Neural progenitor cell (in vitro differentiated cells): Measurements from ENCODE around the gene MYO7B. TPM values are rescaled to one million over a fixed set of nuclear protein-coding genes. Genes with fewer than 3 reads are reported as not detected.

Experiments used
- DNase-seq: peaks from one replicate; pipeline ENCODE4 v3.0.0-alpha.2; 2016; ENCODE audit warnings: low spot score
- H2AFZ ChIP-seq: fragments of 200-600 bp; sonication (generic); replicated peaks from 2 replicates; pipeline ENCODE4 v1.6.1; 2016; ENCODE audit warnings: antibody characterized with exemption
- H3F3A ChIP-seq: fragments of 200-600 bp; sonication (generic); 2 replicates; pipeline ENCODE4 v1.6.1; 2016; ENCODE audit warnings: antibody characterized with exemption, low read depth
- H3K27ac ChIP-seq: fragments of 200-600 bp; sonication (generic); 2 replicates; pipeline ENCODE4 v1.5.1; 2016; ENCODE audit warnings: mild to moderate bottlenecking
- H3K27me3 ChIP-seq: fragments of 200-600 bp; sonication (generic); 2 replicates; pipeline ENCODE4 v1.6.1; 2016; ENCODE audit warnings: mild to moderate bottlenecking, moderate library complexity
- H3K36me3 ChIP-seq: fragments of 200-600 bp; sonication (generic); 2 replicates; pipeline ENCODE4 v1.5.1; 2016
- H3K4me1 ChIP-seq: fragments of 200-600 bp; sonication (generic); 2 replicates; pipeline ENCODE4 v1.6.1; 2016; ENCODE audit warnings: mixed run types
- H3K4me2 ChIP-seq: fragments of 200-600 bp; sonication (generic); 2 replicates; pipeline ENCODE4 v1.6.1; 2016
- H3K4me3 ChIP-seq: fragments of 200-600 bp; sonication (generic); 2 replicates; pipeline ENCODE4 v1.5.1; 2016
- H3K79me2 ChIP-seq: fragments of 200-600 bp; sonication (generic); 2 replicates; pipeline ENCODE4 v1.6.1; 2016; ENCODE audit warnings: low read depth
- H3K9ac ChIP-seq: fragments of 200-600 bp; sonication (generic); 2 replicates; pipeline ENCODE4 v1.6.1; 2016
- H3K9me3 ChIP-seq: fragments of 200-600 bp; sonication (generic); 2 replicates; pipeline ENCODE4 v1.5.1; 2016; ENCODE audit warnings: low read depth
- H4K20me1 ChIP-seq: fragments of 200-600 bp; sonication (generic); 2 replicates; pipeline ENCODE4 v1.6.1; 2016; ENCODE audit warnings: low read depth
- H3K27ac Mint-ChIP-seq: 3 replicates; pipeline ENCODE4 v1.8.0; 2021; ENCODE audit warnings: mixed read lengths
- H3K27me3 Mint-ChIP-seq: 2 replicates; pipeline ENCODE4 v1.8.0; 2022; ENCODE audit warnings: low read depth, mild to moderate bottlenecking, inconsistent platforms, moderate library complexity, mixed read lengths; ENCODE audit not compliant: insufficient read depth
- H3K36me3 Mint-ChIP-seq: 3 replicates; pipeline ENCODE4 v1.8.0; 2021; ENCODE audit warnings: mixed read lengths
- H3K4me1 Mint-ChIP-seq: 3 replicates; pipeline ENCODE4 v1.8.0; 2021; ENCODE audit warnings: mixed read lengths
- H3K4me3 Mint-ChIP-seq: 3 replicates; pipeline ENCODE4 v1.8.0; 2021; ENCODE audit warnings: mild to moderate bottlenecking, moderate library complexity, mixed read lengths
- H3K9me3 Mint-ChIP-seq: 3 replicates; pipeline ENCODE4 v1.8.0; 2020; ENCODE audit warnings: mixed read lengths
- CTCF ChIP-seq: fragments of 200-600 bp; sonication (generic); IDR thresholded peaks from 2 replicates; pipeline ENCODE4 v1.5.1; 2017; ENCODE audit warnings: antibody characterized with exemption, mild to moderate bottlenecking
- EZH2 ChIP-seq: fragments of 200-600 bp; sonication (generic); IDR thresholded peaks from 2 replicates; pipeline ENCODE4 v1.6.1; 2017; ENCODE audit warnings: antibody characterized with exemption, mild to moderate bottlenecking, moderate library complexity
- EZH2phosphoT487 ChIP-seq: fragments of 200-600 bp; sonication (generic); IDR thresholded peaks from 2 replicates; pipeline ENCODE4 v1.6.1; 2017; ENCODE audit warnings: antibody characterized with exemption
- total RNA-seq: library from RNA; depleted of rRNA; stranded (reverse); fragments of >200 nt; gene quantifications from 2 replicates; pipeline ENCODE4 v1.2.3, GENCODE V29; 2015; ENCODE audit warnings: low replicate concordance

The MYO7B gene
- total RNA-seq, 1 donor from 2014 or later = not detected

GRCh38 chr2:127622561-127623387 is 87.3 kb downstream of the MYO7B start:
- Histone ChIP-seq H3K36me3 (no peaks in the 10 kb centered on the region), H3K27me3 (no peaks in the 10 kb centered on the region), H2AFZ (no peak overlapping the region), H3K79me2 (no peaks in the 10 kb centered on the region), H3K4me3 (no peak overlapping the region), H3K4me1 (no peaks in the 10 kb centered on the region), H3K4me2 (no peak overlapping the region), H3K9me3 (no peaks in the 10 kb centered on the region), H4K20me1 (no peaks in the 10 kb centered on the region), H3F3A (no peaks in the 10 kb centered on the region), H3K27ac (no peak overlapping the region), H3K9ac (no peak overlapping the region)
- Mint-ChIP-seq H3K27ac (no peak overlapping the region), H3K36me3 (no peaks in the 10 kb centered on the region), H3K27me3 (peaks cover 3% of the 10 kb centered on the region), H3K9me3 (no peaks in the 10 kb centered on the region), H3K4me1 (peaks cover 2% of the 10 kb centered on the region), H3K4me3 (no peak overlapping the region)
- no peak for TF ChIP-seq EZH2
- DNase-seq = no peak

- H3K9me3 Mint-ChIP-seq = no peaks in the 10 kb centered on the region
- H3K4me3 Mint-ChIP-seq = no peak overlapping the region
- H4K20me1 ChIP-seq = no peaks in the 10 kb centered on the region
- H3K4me2 ChIP-seq = no peak overlapping the region
- H3K79me2 ChIP-seq = no peaks in the 10 kb centered on the region
- no peaks in the 10 kb centered on the region for H3K27me3 ChIP-seq
- H3K4me1 ChIP-seq = no peaks in the 10 kb centered on the region
- no peak overlapping the region for H3K4me3 ChIP-seq
- H2AFZ ChIP-seq = no peak overlapping the region
- H3K36me3 Mint-ChIP-seq = no peaks in the 10 kb centered on the region
- no peaks in the 10 kb centered on the region for H3K9me3 ChIP-seq
- H3F3A ChIP-seq = no peaks in the 10 kb centered on the region
- no peak overlapping the region for H3K27ac ChIP-seq
- H3K9ac ChIP-seq = no peak overlapping the region
- H3K4me1 Mint-ChIP-seq = peaks cover 2% of the 10 kb centered on the region
- no peak for TF ChIP-seq CTCF
- TF ChIP-seq EZH2 = no peak
- TF ChIP-seq EZH2phosphoT487 = no peak
- no peak overlapping the region for H3K27ac Mint-ChIP-seq
- H3K36me3 ChIP-seq = no peaks in the 10 kb centered on the region
- peaks cover 3% of the 10 kb centered on the region for H3K27me3 Mint-ChIP-seq
- no peak for DNase-seq
Measured at GRCh38 chr2:127623388-127624319, 88.2 kb downstream of the MYO7B start.

DNA sequence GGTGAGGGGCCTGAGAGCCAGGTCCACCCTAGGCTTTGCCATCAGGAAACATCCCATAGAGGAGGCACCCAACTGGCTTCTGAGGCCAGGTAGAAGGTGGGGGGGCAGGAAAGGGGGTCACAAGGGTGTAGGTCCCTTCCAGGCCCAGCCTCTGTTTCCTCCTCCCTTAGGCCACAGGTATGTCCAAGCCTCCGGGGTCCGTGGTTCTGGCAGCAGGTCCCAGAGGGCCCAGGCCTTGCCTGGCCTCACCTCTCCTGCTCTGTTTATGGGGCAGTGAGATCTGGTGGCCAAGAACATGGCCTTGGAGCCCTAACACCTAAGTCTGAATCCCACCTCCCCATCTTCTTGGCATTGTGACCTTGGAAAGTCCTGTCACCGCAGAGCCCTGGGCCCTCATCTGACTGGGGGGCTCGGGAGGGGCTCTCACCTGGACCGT is 88.9 kb downstream of the MYO7B start:
- no peak overlapping the region for H3K27ac Mint-ChIP-seq
- no peak for DNase-seq

More for the DNA sequence above, 88.9 kb downstream of the MYO7B start:
- no peak overlapping the region for H3K4me3 ChIP-seq
- no peaks in the 10 kb centered on the region for H3K27me3 ChIP-seq
- no peak overlapping the region for H3K27ac ChIP-seq
- no peaks in the 10 kb centered on the region for H4K20me1 ChIP-seq
- Mint-ChIP-seq H3K27me3 (peaks cover 3% of the 10 kb centered on the region), H3K9me3 (no peaks in the 10 kb centered on the region), H3K4me3 (no peak overlapping the region), H3K4me1 (peaks cover 2% of the 10 kb centered on the region), H3K36me3 (no peaks in the 10 kb centered on the region)
- H3F3A ChIP-seq = no peaks in the 10 kb centered on the region
- TF ChIP-seq EZH2phosphoT487 (no peak), EZH2 (no peak), CTCF (no peak)
- H3K4me2 ChIP-seq = no peak overlapping the region
- no peaks in the 10 kb centered on the region for H3K36me3 ChIP-seq
- no peak overlapping the region for H3K9ac ChIP-seq
- H3K4me1 ChIP-seq = no peaks in the 10 kb centered on the region
- no peaks in the 10 kb centered on the region for H3K9me3 ChIP-seq
- no peak overlapping the region for H2AFZ ChIP-seq
- no peaks in the 10 kb centered on the region for H3K79me2 ChIP-seq
